GM12878 (cell line): ENCODE results near the gene PDILT. TPM values are rescaled to one million over a fixed set of nuclear protein-coding genes. Genes with fewer than 3 reads are reported as not detected.
"Not testable (repeated sequence)": the region's sequence is repeated elsewhere in the genome, so short reads cannot be mapped to it uniquely, and the experiment has no call there.

Experiments used
- ATAC-seq: fragments of 200-7000 bp; cut with Tn5 transposase; 3 replicates; pipeline ENCODE4 v1.9.1; 2020; ENCODE audit warnings: mild to moderate bottlenecking, moderate library complexity
- BruUV-seq: library from RNA; stranded (reverse); fragments of 400-500 nt; replicated peaks from 2 replicates; lab custom pipeline; 2021; lab: Mats Ljungman, UMichigan
- CTCF ChIA-PET: fragments of 300-600 bp; sonication (Branson Sonifier 250); formaldehyde crosslinking; extraction: SDS; loops from one replicate; lab custom pipeline; 2021; ENCODE audit warnings: inconsistent platforms; lab: Yijun Ruan, JAX
- POLR2A ChIA-PET: fragments of 350-600 bp; formaldehyde crosslinking; extraction: SDS; loops from one replicate; lab custom pipeline; 2021; ENCODE audit warnings: inconsistent platforms; lab: Charles Lee
- RAD21 ChIA-PET: fragments of 300-600 bp; sonication (Branson Sonifier 250); formaldehyde crosslinking; loops from one replicate; lab custom pipeline; 2023; ENCODE audit warnings: antibody characterized with exemption; ENCODE audit not compliant: unreplicated experiment; lab: Charles Lee
- SMC1A ChIA-PET: fragments of 300-600 bp; sonication (Branson Sonifier 250); formaldehyde crosslinking; loops from one replicate; lab custom pipeline; 2023; ENCODE audit not compliant: unreplicated experiment, uncharacterized antibody; lab: Charles Lee
- DNase-seq: peaks from one replicate; pipeline ENCODE4 v3.0.0-alpha.2; 2011; ENCODE audit warnings: low read depth, low spot score
- FAIRE-seq: peaks from 3 replicates; lab custom pipeline; 2011; peaks lifted over from hg19 to GRCh38; lab: Jason Lieb, UNC
- H2AFZ ChIP-seq: 2 replicates; pipeline ENCODE4 v1.6.0; 2011; ENCODE audit warnings: low read depth, low read length, control low read depth; ENCODE audit not compliant: control insufficient read depth
- H3K27ac ChIP-seq: 2 replicates; pipeline ENCODE4 v1.5.1; 2011; ENCODE audit warnings: control low read depth; ENCODE audit not compliant: control insufficient read depth, insufficient read depth
- H3K27me3 ChIP-seq, 2 experiments: replicated peaks in 1 of 2; 2 replicates each; pipeline versions ENCODE4 v1.6.0 to v1.6.1; 2011; ENCODE audit warnings: low read length in 1 of 2; ENCODE audit not compliant: control insufficient read depth in 2 of 2, insufficient read depth in 2 of 2
- H3K36me3 ChIP-seq, 2 experiments: 2 replicates each; pipeline ENCODE4 v1.5.1; 2011; ENCODE audit warnings: low read length in 1 of 2; ENCODE audit not compliant: control insufficient read depth in 2 of 2, insufficient read depth in 2 of 2
- H3K4me1 ChIP-seq: 2 replicates; pipeline ENCODE4 v1.6.1; 2011; ENCODE audit warnings: mild to moderate bottlenecking, low read length, moderate library complexity, mixed read lengths; ENCODE audit not compliant: control insufficient read depth, insufficient read depth
- H3K4me2 ChIP-seq: 2 replicates; pipeline ENCODE4 v1.6.0; 2011; ENCODE audit warnings: control low read depth; ENCODE audit not compliant: control insufficient read depth, insufficient read depth
- H3K4me3 ChIP-seq: fragments of 200-600 bp; sonication (generic); 2 replicates; pipeline ENCODE4 v1.5.1; 2016
- H3K79me2 ChIP-seq: 2 replicates; pipeline ENCODE4 v1.6.0; 2011; ENCODE audit warnings: low read length; ENCODE audit not compliant: control insufficient read depth, insufficient read depth
- H3K9ac ChIP-seq: 2 replicates; pipeline ENCODE4 v1.8.0; 2011; ENCODE audit warnings: low read length, control low read depth, mixed read lengths; ENCODE audit not compliant: control insufficient read depth, insufficient read depth
- H3K9me3 ChIP-seq: replicated peaks from 3 replicates; pipeline ENCODE4 v1.5.1; 2011; ENCODE audit warnings: mild to moderate bottlenecking, low read length; ENCODE audit not compliant: control insufficient read depth, insufficient read depth
- H4K20me1 ChIP-seq: 2 replicates; pipeline ENCODE4 v1.6.0; 2011; ENCODE audit not compliant: control insufficient read depth, insufficient read depth
- BACH1 ChIP-seq: fragments of 450-650 bp; IDR thresholded peaks from 2 replicates; pipeline ENCODE4 v1.6.1; 2017; ENCODE audit warnings: mild to moderate bottlenecking, borderline replicate concordance
- CBX3 ChIP-seq: fragments of 200-600 bp; sonication (generic); IDR thresholded peaks from 2 replicates; pipeline ENCODE4 v1.6.1; 2016; ENCODE audit warnings: low read depth, borderline replicate concordance
- IRF5 ChIP-seq: fragments of 450-650 bp; IDR thresholded peaks from 2 replicates; pipeline ENCODE4 v1.6.1; 2017; ENCODE audit warnings: borderline replicate concordance
- NFXL1 ChIP-seq: fragments of 450-650 bp; IDR thresholded peaks from 2 replicates; pipeline ENCODE4 v1.6.1; 2017; ENCODE audit warnings: antibody characterized with exemption, mild to moderate bottlenecking, borderline replicate concordance
- STAT1 ChIP-seq: fragments of 450-650 bp; conservative IDR thresholded peaks from 2 replicates; pipeline ENCODE4 v1.6.1; 2014; ENCODE audit warnings: antibody characterized with exemption, mild to moderate bottlenecking
- TARDBP ChIP-seq: IDR thresholded peaks from 2 replicates; pipeline ENCODE4 v1.6.1; 2016; ENCODE audit warnings: borderline replicate concordance
- WGBS: methylation state at CpG from one replicate; pipeline ENCODE4 v1.1.6; 2016; ENCODE audit warnings: low lambda C conversion rate; ENCODE audit not compliant: insufficient replicate concordance, insufficient coverage; ENCODE audit errors: missing lambda C conversion rate; 5-methylcytosine and 5-hydroxymethylcytosine counted together
- in situ Hi-C: fragments of 300-500 bp; cut with MboI; formaldehyde crosslinking; loops from 9 replicates; pipeline ENCODE4 v1.14.3; 2018; ENCODE audit warnings: mixed read lengths
- intact Hi-C: fragments of 100-400 bp; cut with micrococcal nuclease; formaldehyde crosslinking; loops from one replicate; pipeline ENCODE4 v1.14.2; 2022; ENCODE audit not compliant: unreplicated experiment
- polyA plus RNA-seq, 11 experiments: library from polyadenylated mRNA; depleted of rRNA in 4 of 11; unstranded in 6 of 11; stranded (reverse) in 5 of 11; fragments of >200 nt; fragmentation: Nextera tagmentation in 4 of 11; fragmentation: Illumina TruSeq in 1 of 11; extraction: Ambion mirVana in 4 of 11; extraction: Trizol in 1 of 11; gene quantifications; 1 replicate in 1 of 11; 2 replicates in 10 of 11; pipeline versions ENCODE4 v1.2.1 to v1.2.3, GENCODE V29; 2011 to 2016; ENCODE audit warnings: inconsistent platforms in 2 of 11, missing spikeins in 2 of 11, low read depth in 1 of 11
- total RNA-seq, 4 experiments: library from RNA; depleted of rRNA in 3 of 4; stranded (reverse); fragments of >200 nt in 3 of 4; fragmentation: Illumina TruSeq in 1 of 4; extraction: Trizol in 1 of 4; gene quantifications; 2 replicates each; pipeline versions ENCODE4 v1.2.1 to v1.2.3, GENCODE V29; 2013 to 2021

Gene PDILT
- total and polyA plus RNA-seq, 10 of the 15 experiments (the other 5 are each of a cell fraction or from before 2014, with no cell fraction given): not detected

GRCh38 chr16:20321051-20321450 is 83.5 kb downstream of the PDILT start:
- H3K4me2 ChIP-seq, H3K36me3 ChIP-seq, H3K9ac ChIP-seq, DNase-seq, SMC1A ChIA-PET, intact Hi-C loops, H3K4me3 ChIP-seq, BruUV-seq, H3K9me3 ChIP-seq, H4K20me1 ChIP-seq, H3K79me2 ChIP-seq, FAIRE-seq, H3K4me1 ChIP-seq, RAD21 ChIA-PET, H2AFZ ChIP-seq, H3K27me3 ChIP-seq, ATAC-seq, H3K27ac ChIP-seq, POLR2A ChIA-PET, in situ Hi-C loops: not testable (repeated sequence)
- CTCF ChIA-PET: interaction anchor here (0.7 kb wide), 1 partner anchor 14 kb away, joined by 5 read pairs; no protein-coding TSS in a partner anchor
- WGBS: 33% methylated on average over 2 of the region's 2 CpGs

GRCh38 chr16:20320592-20320991 is 83.9 kb downstream of the PDILT start:
- H3K4me3 ChIP-seq: no peak overlapping the region
- ChIA-PET CTCF (interaction anchor here (0.7 to 1.9 kb wide), 2 partner anchors 15 to 20 kb away, joined by 5 read pairs; no protein-coding TSS in a partner anchor), SMC1A (interaction anchor here (0.7 to 1.6 kb wide), 2 partner anchors 20 to 413 kb away, joined by 3 read pairs; no protein-coding TSS in a partner anchor)
- H2AFZ ChIP-seq: no peak overlapping the region
- TF ChIP-seq BACH1 (no peak), STAT1 (no peak), TARDBP (no peak), CBX3 (no peak), NFXL1 (no peak), IRF5 (no peak)
- TF ChIP-seq, all 136 proteins: peak for 0
- no peaks in the 10 kb centered on the region for H3K27me3 ChIP-seq
- no peaks in the 10 kb centered on the region for H3K9me3 ChIP-seq
- no peak for DNase-seq
- H4K20me1 ChIP-seq: no peaks in the 10 kb centered on the region
- RAD21 ChIA-PET: no interaction called here
- intact Hi-C loops: no loop called here
- H3K36me3 ChIP-seq: no peaks in the 10 kb centered on the region
- no peak overlapping the region for H3K27ac ChIP-seq
- H3K79me2 ChIP-seq: no peaks in the 10 kb centered on the region
- no peak overlapping the region for H3K4me2 ChIP-seq
- in situ Hi-C loops: no loop called here
- H3K9ac ChIP-seq: no peak overlapping the region
- no peaks in the 10 kb centered on the region for H3K4me1 ChIP-seq
- no peak for FAIRE-seq
- ATAC-seq: no peak
- POLR2A ChIA-PET: no interaction called here
- no TSS peak for BruUV-seq
